Activated B cell treated with CpG ODN at 0.5 μM for 24 hours (primary cell): Measurements from ENCODE around the gene SEC14L6. TPM values are rescaled to one million over a fixed set of nuclear protein-coding genes. Genes with fewer than 3 reads are reported as not detected.
"Not testable (repeated sequence)": the region's sequence is repeated elsewhere in the genome, so short reads cannot be mapped to it uniquely, and the experiment has no call there.

Experiments used
- ATAC-seq: fragments of 200-7000 bp; cut with Tn5 transposase; one replicate; pipeline ENCODE4 v1.10.0; 2021; ENCODE audit warnings: low read depth, mild to moderate bottlenecking, moderate library complexity
- CTCF ChIA-PET: fragments of 350-600 bp; sonication (Branson Sonifier 250); formaldehyde crosslinking; loops from one replicate; lab custom pipeline; 2021; ENCODE audit warnings: antibody characterized with exemption; lab: Charles Lee
- POLR2A ChIA-PET: fragments of 350-600 bp; sonication (Branson Sonifier 250); formaldehyde crosslinking; loops from one replicate; lab custom pipeline; 2021; ENCODE audit warnings: antibody characterized with exemption; lab: Charles Lee
- DNase-seq: peaks from one replicate; pipeline ENCODE4 v3.0.0; 2022
- H3K27ac Mint-ChIP-seq: one replicate; pipeline ENCODE4 v1.8.0; 2020; ENCODE audit warnings: mixed read lengths
- H3K27me3 Mint-ChIP-seq: one replicate; pipeline ENCODE4 v1.8.0; 2021; ENCODE audit warnings: mixed read lengths
- H3K36me3 Mint-ChIP-seq: one replicate; pipeline ENCODE4 v1.8.0; 2021; ENCODE audit warnings: low read depth, mixed read lengths
- H3K4me1 Mint-ChIP-seq: one replicate; pipeline ENCODE4 v1.8.0; 2021; ENCODE audit warnings: mixed read lengths
- H3K4me3 Mint-ChIP-seq: one replicate; pipeline ENCODE4 v1.8.0; 2020; ENCODE audit warnings: mild to moderate bottlenecking, mixed read lengths
- H3K9me3 Mint-ChIP-seq: one replicate; pipeline ENCODE4 v1.8.0; 2020; ENCODE audit warnings: mixed read lengths
- CTCF ChIP-seq: fragments of 200-600 bp; IDR thresholded peaks from one replicate; pipeline ENCODE4 v1.8.0; 2022; ENCODE audit warnings: antibody characterized with exemption, mild to moderate bottlenecking
- intact Hi-C: fragments of 100-400 bp; cut with micrococcal nuclease; formaldehyde crosslinking; loops from one replicate; pipeline ENCODE4 v1.15.1; 2024
- total RNA-seq: library from RNA; stranded (reverse); gene quantifications from 2 replicates; pipeline ENCODE4 v1.2.3, GENCODE V29; 2022

The SEC14L6 gene
- total RNA-seq: not detected in 2 replicates

DNA sequence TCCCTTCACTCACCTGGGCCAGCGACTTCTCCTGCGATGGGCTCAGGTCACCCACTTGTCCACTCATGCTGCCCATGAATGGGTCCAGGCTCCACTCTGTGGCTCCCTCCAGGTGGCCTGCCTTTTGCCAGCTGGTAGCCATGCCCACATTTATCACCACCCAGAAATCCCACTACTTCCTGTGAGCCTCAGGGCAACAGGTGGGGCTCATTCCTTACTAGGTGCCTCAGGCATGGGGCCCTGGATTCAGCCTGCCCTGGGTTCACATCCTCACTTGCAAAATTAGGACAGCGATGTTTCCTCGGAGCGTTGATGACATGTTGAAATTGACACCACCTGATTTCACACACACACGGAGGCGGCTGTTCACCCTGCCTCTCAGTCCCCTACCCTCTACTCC lies at the start of gene SEC14L6:
TSS of gene SEC14L6 (minus strand) at position 126 of the 400 bp plus-strand sequence. CDS start at position 67, 59 bp downstream.
- Mint-ChIP-seq H3K27ac (no peak within 1 kb of the TSS), H3K9me3 (no peaks in the 10 kb centered on the region), H3K4me1 (no peaks in the 10 kb centered on the region), H3K4me3 (no peak within 1 kb of the TSS), H3K36me3 (no peaks in the 10 kb centered on the region), H3K27me3 (peaks cover 30% of the 10 kb centered on the region)
- POLR2A ChIA-PET: no interaction called here
- CTCF ChIA-PET: no interaction called here
- no peak for TF ChIP-seq CTCF
- intact Hi-C loops: no loop called here
- ATAC-seq (no peak), DNase-seq (no peak)

GRCh38 chr22:30596199-30596598 lies 49.7 kb upstream of the SEC14L6 start:
- TF ChIP-seq CTCF: no peak
- Mint-ChIP-seq H3K4me3 (no peak overlapping the region), H3K36me3 (no peaks in the 10 kb centered on the region), H3K27me3 (peaks cover 1% of the 10 kb centered on the region), H3K27ac (no peak overlapping the region), H3K9me3 (no peaks in the 10 kb centered on the region), H3K4me1 (no peaks in the 10 kb centered on the region)
- POLR2A ChIA-PET: no interaction called here
- CTCF ChIA-PET: no interaction called here
- intact Hi-C loops: no loop called here
- DNase-seq: no peak
- ATAC-seq: no peak

- not testable (repeated sequence) for ATAC-seq, DNase-seq, H3K4me1 Mint-ChIP-seq, H3K27me3 Mint-ChIP-seq, H3K9me3 Mint-ChIP-seq, H3K4me3 Mint-ChIP-seq, H3K27ac Mint-ChIP-seq
- H3K36me3 Mint-ChIP-seq: peaks cover 25% of the 10 kb centered on the region
- intact Hi-C loops: loop anchor here (1.0 to 5.0 kb wide), 10 partner anchors 10 to 710 kb away; partner anchors contain the start of genes CASTOR1, MTMR3, OSM and SELENOM
- CTCF ChIA-PET: interaction anchor here (1.0 kb wide), 1 partner anchor 42 kb away, joined by 5 read pairs; no protein-coding TSS in a partner anchor
- POLR2A ChIA-PET: interaction anchor here (0.5 to 2.0 kb wide), 6 partner anchors 9 to 377 kb away, joined by 3 to 11 read pairs (median 8); partner anchors contain the start of genes CCDC157, MORC2, SF3A1 and SLC35E4
Measured at GRCh38 chr22:30592360-30592713, 45.8 kb upstream of the SEC14L6 start.

- peaks cover 30% of the 10 kb centered on the region for H3K36me3 Mint-ChIP-seq
- intact Hi-C loops: loop anchor here (1.0 to 5.0 kb wide), 12 partner anchors 11 to 709 kb away; partner anchors contain the start of genes CASTOR1, DUSP18, MTMR3 and OSM
- DNase-seq (peak; percentile 87), ATAC-seq (peak; percentile 95)
- no peaks in the 10 kb centered on the region for H3K9me3 Mint-ChIP-seq
- peaks cover 1% of the 10 kb centered on the region for H3K27me3 Mint-ChIP-seq
- no peaks in the 10 kb centered on the region for H3K4me1 Mint-ChIP-seq
- ChIA-PET POLR2A (interaction anchor here (0.7 to 2.0 kb wide), 9 partner anchors 9 to 377 kb away, joined by 3 to 11 read pairs (median 6); partner anchors contain the start of genes CCDC157, MORC2, SF3A1 and SLC35E4), CTCF (interaction anchor here (0.9 to 1.0 kb wide), 2 partner anchors 43 kb away, joined by 3 to 5 read pairs; no protein-coding TSS in a partner anchor)
- no peak within 1 kb of the TSS for H3K27ac Mint-ChIP-seq
- no peak within 1 kb of the TSS for H3K4me3 Mint-ChIP-seq
- TF ChIP-seq CTCF: no peak
Measured at GRCh38 chr22:30591588-30592359, 45.2 kb upstream of the SEC14L6 start, which contains the start of gene PES1. TSS of gene PES1 (minus strand) at chr22:30591910. CDS start at chr22:30591833, 77 bp downstream.

GRCh38 chr22:30591191-30591587 lies 44.6 kb upstream of the SEC14L6 start:
- no peak for DNase-seq
- TF ChIP-seq CTCF: no peak
- H3K4me1 Mint-ChIP-seq: no peaks in the 10 kb centered on the region
- no peaks in the 10 kb centered on the region for H3K9me3 Mint-ChIP-seq
- intact Hi-C loops: loop anchor here (1.0 to 5.0 kb wide), 7 partner anchors 76 to 709 kb away; partner anchors contain the start of genes DUSP18, MTMR3, OSM and SELENOM
- peaks cover 36% of the 10 kb centered on the region for H3K36me3 Mint-ChIP-seq
- CTCF ChIA-PET: interaction anchor here (0.9 kb wide), 1 partner anchor 43 kb away, joined by 3 read pairs; no protein-coding TSS in a partner anchor
- H3K27me3 Mint-ChIP-seq: peaks cover 1% of the 10 kb centered on the region
- POLR2A ChIA-PET: interaction anchor here (0.7 to 2.0 kb wide), 10 partner anchors 10 to 378 kb away, joined by 3 to 11 read pairs (median 6); partner anchors contain the start of genes CCDC157, MORC2, SF3A1 and SLC35E4
- no peak for ATAC-seq
- no peak overlapping the region for H3K4me3 Mint-ChIP-seq
- no peak overlapping the region for H3K27ac Mint-ChIP-seq
